Esophagus squamous epithelium (tissue), 5 donors: Measurements from ENCODE around the gene RSPH1. TPM values are rescaled to one million over a fixed set of nuclear protein-coding genes. Genes with fewer than 3 reads are reported as not detected.

Experiments
- DNase-seq: peaks from one replicate; lab custom pipeline; 2025; lab: John Stamatoyannopoulos, UW
- H3K27ac ChIP-seq, 4 donors: fragments of 200-600 bp; sonication (generic); one replicate each; pipeline ENCODE4 v1.5.1; 2016 to 2019; ENCODE audit warnings: mild to moderate bottlenecking in 1 of 4
- H3K27me3 ChIP-seq, 4 donors: fragments of 200-600 bp; sonication (generic); 1 replicate in 3 of 4; 2 replicates in 1 of 4; pipeline versions ENCODE4 v1.5.1 to v1.6.0; 2017 to 2021; ENCODE audit warnings: antibody characterized with exemption in 1 of 4
- H3K36me3 ChIP-seq, 3 donors: fragments of 200-600 bp; sonication (generic); one replicate each; pipeline ENCODE4 v1.5.1; 2016 to 2019
- H3K4me1 ChIP-seq, 3 donors: fragments of 200-600 bp; sonication (generic); one replicate each; pipeline ENCODE4 v1.5.1; 2017 to 2019
- H3K4me3 ChIP-seq, 4 donors: fragments of 200-600 bp; sonication (generic); 1 replicate in 3 of 4; 2 replicates in 1 of 4; pipeline ENCODE4 v1.5.1; 2016 to 2019; ENCODE audit warnings: mild to moderate bottlenecking in 2 of 4, moderate library complexity in 1 of 4
- H3K9me3 ChIP-seq, 3 donors: fragments of 200-600 bp; sonication (generic); one replicate each; pipeline ENCODE4 v1.5.1; 2016 to 2019
- POLR2A ChIP-seq, 4 donors: fragments of 450-650 bp; IDR thresholded peaks; one replicate each; pipeline ENCODE4 v1.6.1; 2017; ENCODE audit warnings: antibody characterized with exemption in 4 of 4, mild to moderate bottlenecking in 4 of 4, moderate library complexity in 3 of 4
- WGBS, 2 donors: methylation state at CpG; one replicate each; pipeline ENCODE4 v1.1.5; 2018; 5-methylcytosine and 5-hydroxymethylcytosine counted together
- intact Hi-C: fragments of 100-400 bp; cut with DNase I; formaldehyde crosslinking; loops from one replicate; pipeline ENCODE4 v1.15.0; 2022
- total RNA-seq, 4 donors: library from RNA; depleted of rRNA; stranded (reverse); fragments of >200 nt; gene quantifications; one replicate each; pipeline ENCODE4 v1.1.0, GENCODE V29; 2016
- TF ChIP-seq, protein P1 (sequence below), 6 experiments: fragments of 450-650 bp in 4 of 6; fragments of 200-600 bp in 2 of 6; sonication (generic) in 2 of 6; IDR thresholded peaks; one replicate each; pipeline ENCODE4 v1.5.1; 2016 to 2019; ENCODE audit warnings: antibody characterized with exemption in 6 of 6, mild to moderate bottlenecking in 4 of 6, moderate library complexity in 4 of 6
- donor health status: DM: yes; HTN: yes; CAD: no.

The RSPH1 gene
- total RNA-seq, 4 donors from 2014 or later: 0.19 TPM; not detected in 3

DNA sequence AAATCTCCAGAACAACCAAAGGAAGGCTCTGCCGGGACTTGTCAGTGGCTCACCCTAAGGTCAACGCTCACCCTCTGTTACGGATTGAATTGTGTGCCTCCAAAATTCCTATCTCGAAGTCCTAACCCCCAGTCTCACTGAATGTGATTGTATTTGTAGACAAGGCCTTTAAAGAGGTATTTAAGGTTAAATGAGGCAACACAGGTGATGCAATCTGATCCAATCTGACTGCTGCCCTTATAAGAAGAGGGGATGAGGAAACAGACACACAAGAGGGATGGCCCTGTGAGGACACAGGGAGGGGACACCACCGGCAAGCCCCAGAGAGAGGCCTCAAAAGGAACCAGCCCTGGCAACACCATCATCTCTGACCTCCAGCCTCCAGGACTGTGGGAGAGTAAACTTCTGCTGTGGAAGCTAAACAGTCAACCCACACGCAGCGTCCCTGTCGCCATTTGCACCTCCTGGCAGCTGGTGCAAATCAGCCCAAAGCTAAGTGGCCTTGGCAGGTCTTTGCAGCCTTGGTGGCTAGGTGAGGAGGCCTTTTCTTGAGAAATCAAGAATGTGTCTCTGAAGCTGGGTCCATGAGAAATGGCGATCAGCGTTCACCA lies 68.1 kb downstream of the RSPH1 start:
- H3K9me3 ChIP-seq: peaks cover 0 to 8% (median 0%) of the 10 kb centered on the region in 3 donors
- no peak for DNase-seq
- H3K4me1 ChIP-seq: no peaks in the 10 kb centered on the region
- 70 to 80% methylated on average over 9 of the region's 10 CpGs for WGBS, 2 donors
- peaks cover 0 to 92% (median 0%) of the 10 kb centered on the region in 4 donors for H3K27me3 ChIP-seq
- no peak for TF ChIP-seq POLR2A (IDR thresholded peaks at IDR 0.05)
- TF ChIP-seq, protein P1, sequence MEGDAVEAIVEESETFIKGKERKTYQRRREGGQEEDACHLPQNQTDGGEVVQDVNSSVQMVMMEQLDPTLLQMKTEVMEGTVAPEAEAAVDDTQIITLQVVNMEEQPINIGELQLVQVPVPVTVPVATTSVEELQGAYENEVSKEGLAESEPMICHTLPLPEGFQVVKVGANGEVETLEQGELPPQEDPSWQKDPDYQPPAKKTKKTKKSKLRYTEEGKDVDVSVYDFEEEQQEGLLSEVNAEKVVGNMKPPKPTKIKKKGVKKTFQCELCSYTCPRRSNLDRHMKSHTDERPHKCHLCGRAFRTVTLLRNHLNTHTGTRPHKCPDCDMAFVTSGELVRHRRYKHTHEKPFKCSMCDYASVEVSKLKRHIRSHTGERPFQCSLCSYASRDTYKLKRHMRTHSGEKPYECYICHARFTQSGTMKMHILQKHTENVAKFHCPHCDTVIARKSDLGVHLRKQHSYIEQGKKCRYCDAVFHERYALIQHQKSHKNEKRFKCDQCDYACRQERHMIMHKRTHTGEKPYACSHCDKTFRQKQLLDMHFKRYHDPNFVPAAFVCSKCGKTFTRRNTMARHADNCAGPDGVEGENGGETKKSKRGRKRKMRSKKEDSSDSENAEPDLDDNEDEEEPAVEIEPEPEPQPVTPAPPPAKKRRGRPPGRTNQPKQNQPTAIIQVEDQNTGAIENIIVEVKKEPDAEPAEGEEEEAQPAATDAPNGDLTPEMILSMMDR (IDR thresholded peaks at IDR 0.05): no peak
- H3K4me3 ChIP-seq: no peak overlapping the region
- no peak overlapping the region for H3K27ac ChIP-seq
- no peaks in the 10 kb centered on the region for H3K36me3 ChIP-seq
- intact Hi-C loops: no loop called here

DNA sequence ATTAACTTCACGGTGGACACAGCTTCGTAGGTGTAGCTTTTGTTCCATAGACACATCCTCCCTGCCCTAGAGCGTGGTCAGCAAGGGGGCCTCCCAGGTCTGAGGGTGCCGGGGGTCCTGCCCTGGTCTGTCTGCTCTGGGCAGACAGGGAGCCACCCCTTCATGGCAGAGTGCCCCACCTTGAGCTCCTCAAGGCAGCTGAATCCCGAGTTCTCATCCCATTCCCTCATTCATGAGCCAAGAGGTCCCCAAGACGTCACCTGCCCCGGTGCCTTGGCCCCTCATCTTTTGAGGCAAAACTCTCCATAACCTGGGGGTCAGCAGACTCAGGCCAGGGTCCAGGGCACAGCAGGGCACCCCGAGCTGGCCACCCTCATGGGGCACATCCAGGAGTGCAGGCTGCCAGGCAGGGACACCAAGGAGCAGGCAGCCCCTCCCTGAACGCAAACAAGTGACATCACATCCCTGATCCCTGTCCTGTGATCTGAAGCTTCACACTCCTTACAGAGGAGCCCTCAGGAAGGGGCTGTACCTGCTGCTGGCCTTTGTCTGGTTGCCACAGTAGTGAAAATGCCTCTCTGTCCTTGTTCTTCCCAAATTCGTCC lies 69.0 kb downstream of the RSPH1 start:
- intact Hi-C loops: no loop called here
- no peaks in the 10 kb centered on the region for H3K9me3 ChIP-seq
- WGBS, 2 donors: 73% methylated on average over 3 to 5 of the region's 10 CpGs
- no peak for DNase-seq
- peaks cover 0 to 94% (median 0%) of the 10 kb centered on the region in 4 donors for H3K27me3 ChIP-seq
- H3K4me1 ChIP-seq: no peaks in the 10 kb centered on the region
- H3K36me3 ChIP-seq: no peaks in the 10 kb centered on the region
- no peak for TF ChIP-seq POLR2A (IDR thresholded peaks at IDR 0.05)
- TF ChIP-seq, protein P1 (IDR thresholded peaks at IDR 0.05): no peak
- no peak overlapping the region for H3K27ac ChIP-seq
- no peak overlapping the region for H3K4me3 ChIP-seq

DNA sequence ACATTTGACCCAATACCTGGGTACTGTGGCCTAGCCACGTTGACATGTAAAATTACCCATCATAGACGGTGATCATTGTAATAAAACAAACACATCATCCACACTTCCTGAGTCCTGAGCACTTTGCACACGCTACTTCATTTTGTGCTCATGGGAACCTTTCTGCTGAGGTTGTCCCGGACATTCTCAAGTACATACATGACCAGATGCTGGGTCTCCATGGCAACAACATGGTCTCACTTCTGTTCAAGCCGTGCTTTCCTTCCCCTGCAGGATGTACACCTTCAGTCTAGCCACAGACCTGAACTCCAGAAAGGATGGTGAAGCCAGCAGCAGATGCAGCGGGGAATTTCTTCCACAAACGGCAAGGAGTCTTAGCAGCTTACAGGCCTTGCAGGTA lies 69.6 kb downstream of the RSPH1 start:
- no peak overlapping the region for H3K27ac ChIP-seq
- H3K4me3 ChIP-seq: no peak overlapping the region
- H3K9me3 ChIP-seq: no peaks in the 10 kb centered on the region
- intact Hi-C loops: no loop called here
- 70 to 76% methylated on average over 6 to 7 of the region's 7 CpGs for WGBS, 2 donors
- no peak for DNase-seq
- no peaks in the 10 kb centered on the region for H3K36me3 ChIP-seq
- H3K27me3 ChIP-seq: peaks cover 0 to 95% (median 0%) of the 10 kb centered on the region in 4 donors
- H3K4me1 ChIP-seq: no peaks in the 10 kb centered on the region
- no peak for TF ChIP-seq POLR2A (IDR thresholded peaks at IDR 0.05)
- TF ChIP-seq, protein P1 (IDR thresholded peaks at IDR 0.05): no peak

DNA sequence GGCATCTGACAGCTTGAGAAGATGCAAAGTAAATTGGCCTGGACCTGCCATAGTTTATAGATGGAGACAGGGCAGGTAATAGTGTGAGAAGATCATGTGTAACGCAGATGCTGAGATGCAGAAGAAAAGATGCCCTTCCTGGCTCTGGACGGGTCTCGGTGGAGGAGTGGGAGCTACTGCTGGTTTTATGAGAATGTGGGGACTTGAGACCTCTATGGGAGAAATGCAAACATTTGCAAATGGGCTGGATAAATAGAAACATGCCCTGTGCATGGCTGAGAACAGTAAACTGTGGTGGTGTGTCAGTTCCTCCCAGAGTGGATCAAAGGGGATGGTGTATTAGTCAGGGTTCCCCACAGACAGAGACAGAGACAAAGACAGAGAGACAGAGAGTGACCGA lies 70.4 kb downstream of the RSPH1 start:
- TF ChIP-seq POLR2A (IDR thresholded peaks at IDR 0.05): no peak
- TF ChIP-seq, protein P1 (IDR thresholded peaks at IDR 0.05): no peak
- 54 to 65% methylated on average over 4 of the region's 4 CpGs for WGBS, 2 donors
- Histone ChIP-seq H3K36me3 (no peaks in the 10 kb centered on the region), H3K4me1 (no peaks in the 10 kb centered on the region), H3K4me3 (no peak overlapping the region), H3K27ac (no peak overlapping the region), H3K9me3 (peaks cover 0 to 6% (median 0%) of the 10 kb centered on the region in 3 donors), H3K27me3 (peaks cover 0 to 95% (median 0%) of the 10 kb centered on the region in 4 donors)
- intact Hi-C loops: no loop called here
- no peak for DNase-seq

DNA sequence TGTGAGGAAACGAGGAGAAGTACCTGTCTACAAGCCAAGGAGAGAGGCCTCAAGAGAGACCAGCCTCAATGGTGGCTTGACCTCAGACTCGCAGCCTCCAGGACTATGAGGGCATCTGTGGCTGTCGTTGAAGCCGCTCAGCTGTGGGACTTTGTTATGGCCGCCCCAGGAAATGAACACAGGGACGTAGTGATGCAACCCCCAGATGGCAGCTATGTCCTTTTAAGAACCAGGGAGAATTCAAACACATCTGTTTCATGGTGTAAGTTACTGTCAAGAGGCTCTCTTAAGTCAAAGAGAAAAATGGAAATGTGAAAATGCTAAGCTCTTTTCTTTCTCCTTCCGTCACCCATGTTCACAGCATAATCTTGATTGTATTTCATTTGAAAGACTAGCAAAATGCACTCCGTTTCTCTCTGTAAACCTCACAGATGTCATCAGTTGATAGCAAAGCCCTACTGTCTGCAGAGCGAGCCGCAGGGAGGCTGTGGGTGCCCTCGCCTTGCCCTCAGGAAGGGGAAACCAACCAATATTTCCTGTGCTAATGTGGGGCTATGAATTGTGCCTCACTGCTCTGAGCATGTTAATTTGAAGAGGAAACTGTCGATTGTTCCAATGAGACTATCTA lies 71.0 kb downstream of the RSPH1 start:
- Histone ChIP-seq H3K27ac (peak overlapping the region in 1 of 4 donors; percentile 23), H3K4me1 (no peaks in the 10 kb centered on the region), H3K36me3 (no peaks in the 10 kb centered on the region), H3K27me3 (peaks cover 0 to 92% (median 0%) of the 10 kb centered on the region in 4 donors), H3K4me3 (no peak overlapping the region), H3K9me3 (peaks cover 0 to 6% (median 0%) of the 10 kb centered on the region in 3 donors)
- intact Hi-C loops: no loop called here
- TF ChIP-seq, protein P1 (IDR thresholded peaks at IDR 0.05): no peak
- TF ChIP-seq POLR2A (IDR thresholded peaks at IDR 0.05): no peak
- DNase-seq: no peak
- 54 to 63% methylated on average over 9 to 10 of the region's 12 CpGs for WGBS, 2 donors
